Measurements from ENCODE around the gene LILRA6.

DNA sequence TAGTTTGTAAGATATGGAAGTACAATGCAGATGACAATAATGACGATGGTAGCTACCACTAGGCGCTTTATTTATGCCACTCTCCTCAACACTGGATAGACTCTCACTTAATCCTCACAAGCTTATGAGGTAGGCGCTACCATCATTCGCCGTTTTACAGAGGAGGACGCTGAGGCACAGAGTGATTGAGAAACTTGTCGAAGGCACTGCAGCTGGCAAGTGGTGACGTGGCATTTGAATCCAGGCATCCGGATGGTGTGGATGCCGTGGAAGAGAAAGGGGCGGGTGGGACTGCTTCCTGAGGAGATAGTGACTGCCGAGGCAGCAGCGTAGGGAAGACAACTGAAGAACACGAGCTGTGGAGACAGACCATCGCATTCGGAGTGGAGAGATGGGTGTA lies 43.2 kb downstream of the LILRA6 start:
- TF ChIP-seq, protein P1, sequence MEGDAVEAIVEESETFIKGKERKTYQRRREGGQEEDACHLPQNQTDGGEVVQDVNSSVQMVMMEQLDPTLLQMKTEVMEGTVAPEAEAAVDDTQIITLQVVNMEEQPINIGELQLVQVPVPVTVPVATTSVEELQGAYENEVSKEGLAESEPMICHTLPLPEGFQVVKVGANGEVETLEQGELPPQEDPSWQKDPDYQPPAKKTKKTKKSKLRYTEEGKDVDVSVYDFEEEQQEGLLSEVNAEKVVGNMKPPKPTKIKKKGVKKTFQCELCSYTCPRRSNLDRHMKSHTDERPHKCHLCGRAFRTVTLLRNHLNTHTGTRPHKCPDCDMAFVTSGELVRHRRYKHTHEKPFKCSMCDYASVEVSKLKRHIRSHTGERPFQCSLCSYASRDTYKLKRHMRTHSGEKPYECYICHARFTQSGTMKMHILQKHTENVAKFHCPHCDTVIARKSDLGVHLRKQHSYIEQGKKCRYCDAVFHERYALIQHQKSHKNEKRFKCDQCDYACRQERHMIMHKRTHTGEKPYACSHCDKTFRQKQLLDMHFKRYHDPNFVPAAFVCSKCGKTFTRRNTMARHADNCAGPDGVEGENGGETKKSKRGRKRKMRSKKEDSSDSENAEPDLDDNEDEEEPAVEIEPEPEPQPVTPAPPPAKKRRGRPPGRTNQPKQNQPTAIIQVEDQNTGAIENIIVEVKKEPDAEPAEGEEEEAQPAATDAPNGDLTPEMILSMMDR (IDR thresholded peaks at IDR 0.05; ENCODE audit: poor library complexity, severe bottlenecking), result no peak
- TF ChIP-seq TAF1 (IDR thresholded peaks at IDR 0.05; ENCODE audit: low read depth), result no peak
- TF ChIP-seq POLR2AphosphoS5 (IDR thresholded peaks at IDR 0.05), result no peak
- TF ChIP-seq RAD21 (conservative IDR thresholded peaks at IDR 0.05), result no peak
